ENCODE data around the gene MOK. TPM values are rescaled to one million over a fixed set of nuclear protein-coding genes. Genes with fewer than 3 reads are reported as not detected.

The MOK gene
- total and polyA plus RNA-seq, 9 donors: 8.6 to 14.0 (median 9.9) TPM

DNA sequence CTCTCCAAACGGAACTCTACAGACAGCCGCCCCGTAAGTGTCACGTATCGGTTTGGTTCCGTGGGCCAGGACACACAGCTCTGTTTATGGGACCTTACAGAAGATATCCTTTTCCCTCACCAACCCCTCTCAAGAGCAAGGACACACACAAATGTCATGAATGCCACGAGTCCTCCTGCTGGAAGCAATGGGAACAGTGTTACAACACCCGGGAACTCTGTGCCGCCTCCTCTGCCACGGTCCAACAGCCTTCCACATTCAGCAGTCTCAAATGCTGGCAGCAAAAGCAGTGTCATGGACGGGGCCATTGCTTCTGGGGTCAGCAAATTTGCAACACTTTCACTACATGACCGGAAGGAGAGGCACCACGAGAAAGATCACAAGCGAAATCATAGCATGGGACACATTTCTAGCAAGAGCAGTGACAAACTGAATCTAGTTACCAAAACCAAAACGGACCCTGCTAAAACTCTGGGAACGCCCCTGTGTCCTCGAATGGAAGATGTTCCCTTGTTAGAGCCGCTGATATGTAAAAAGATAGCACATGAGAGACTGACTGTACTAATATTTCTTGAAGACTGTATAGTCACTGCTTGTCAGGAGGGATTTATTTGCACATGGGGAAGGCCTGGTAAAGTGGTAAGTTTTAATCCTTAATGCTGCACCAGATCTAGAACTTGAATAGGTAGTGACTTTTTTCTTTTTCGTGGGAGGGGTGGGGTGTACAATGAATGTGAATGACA, 95.6 kb downstream of the MOK start:
- no peaks in the 10 kb centered on the region for H3K27me3 ChIP-seq (ENCODE audit: control insufficient read depth, insufficient read depth, low read length)
- H3K9me3 ChIP-seq (replicated peaks; ENCODE audit: control insufficient read depth, low read depth, low read length): no peaks in the 10 kb centered on the region
- H3K4me3 ChIP-seq (ENCODE audit: low read length): no peak overlapping the region
- peaks cover 64% of the 10 kb centered on the region for H3K36me3 ChIP-seq (ENCODE audit: control insufficient read depth, insufficient read depth, low read length)
- WGBS (ENCODE audit: insufficient coverage): 71% methylated on average over 13 of the region's 19 CpGs
- no peak overlapping the region for H3K27ac ChIP-seq (ENCODE audit: low read length)
- no peaks in the 10 kb centered on the region for H3K4me1 ChIP-seq (ENCODE audit: control insufficient read depth, insufficient read depth, low read length)
- no peak for DNase-seq

DNA sequence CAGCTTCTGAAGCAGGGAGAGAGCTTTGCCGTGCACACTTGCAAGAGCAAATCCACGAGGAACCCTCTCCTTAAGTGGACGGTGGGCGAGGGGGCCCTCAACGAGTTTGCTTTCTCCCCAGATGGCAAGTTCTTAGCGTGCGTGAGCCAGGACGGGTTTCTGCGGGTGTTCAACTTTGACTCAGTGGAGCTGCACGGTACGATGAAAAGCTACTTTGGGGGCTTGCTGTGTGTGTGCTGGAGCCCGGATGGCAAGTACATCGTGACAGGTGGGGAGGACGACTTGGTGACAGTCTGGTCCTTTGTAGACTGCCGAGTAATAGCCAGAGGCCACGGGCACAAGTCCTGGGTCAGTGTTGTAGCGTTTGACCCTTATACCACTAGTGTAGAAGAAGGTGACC, 96.2 kb downstream of the MOK start:
- Histone ChIP-seq H3K9me3 (replicated peaks; ENCODE audit: control insufficient read depth, low read depth, low read length) (no peaks in the 10 kb centered on the region), H3K4me1 (ENCODE audit: control insufficient read depth, insufficient read depth, low read length) (no peaks in the 10 kb centered on the region), H3K27ac (ENCODE audit: low read length) (no peak overlapping the region), H3K27me3 (ENCODE audit: control insufficient read depth, insufficient read depth, low read length) (no peaks in the 10 kb centered on the region), H3K36me3 (ENCODE audit: control insufficient read depth, insufficient read depth, low read length) (peaks cover 65% of the 10 kb centered on the region), H3K4me3 (ENCODE audit: low read length) (no peak overlapping the region)
- WGBS (ENCODE audit: insufficient coverage): 90% methylated on average over 13 of the region's 17 CpGs
- DNase-seq: no peak

DNA sequence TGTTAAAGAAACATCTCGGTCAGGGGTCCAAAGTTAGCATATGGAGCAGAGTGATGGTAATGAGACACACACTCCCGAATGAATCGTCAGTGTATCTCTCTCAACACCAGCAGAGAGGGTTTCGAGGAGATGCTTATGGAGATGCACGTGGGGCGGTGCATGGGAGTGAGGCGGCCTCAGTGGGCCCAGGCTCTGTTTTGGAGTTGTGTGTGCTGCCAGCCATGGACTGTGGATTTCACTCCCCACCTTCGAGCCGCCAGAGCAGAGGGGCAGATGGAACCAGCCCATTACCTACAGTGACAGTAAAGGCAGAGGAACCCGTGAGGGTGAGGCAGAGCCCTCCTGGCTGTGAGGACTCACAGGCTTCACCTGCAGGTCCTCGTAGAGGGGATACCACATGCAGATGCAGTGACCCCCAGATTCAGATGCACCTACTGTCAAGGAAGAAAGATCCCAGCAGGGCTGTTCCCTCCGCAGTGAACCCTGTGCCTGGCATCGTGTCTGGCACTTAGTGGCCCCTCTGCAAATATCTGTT, 97.1 kb downstream of the MOK start:
- H3K27ac ChIP-seq (ENCODE audit: low read length): no peak overlapping the region
- H3K27me3 ChIP-seq (ENCODE audit: control insufficient read depth, insufficient read depth, low read length): no peaks in the 10 kb centered on the region
- H3K4me3 ChIP-seq (ENCODE audit: low read length): no peak overlapping the region
- WGBS (ENCODE audit: insufficient coverage): 87% methylated on average over 9 of the region's 13 CpGs
- peaks cover 4% of the 10 kb centered on the region for H3K4me1 ChIP-seq (ENCODE audit: control insufficient read depth, insufficient read depth, low read length)
- peaks cover 60% of the 10 kb centered on the region for H3K36me3 ChIP-seq (ENCODE audit: control insufficient read depth, insufficient read depth, low read length)
- H3K9me3 ChIP-seq (replicated peaks; ENCODE audit: control insufficient read depth, low read depth, low read length): no peaks in the 10 kb centered on the region
- DNase-seq: no peak

DNA sequence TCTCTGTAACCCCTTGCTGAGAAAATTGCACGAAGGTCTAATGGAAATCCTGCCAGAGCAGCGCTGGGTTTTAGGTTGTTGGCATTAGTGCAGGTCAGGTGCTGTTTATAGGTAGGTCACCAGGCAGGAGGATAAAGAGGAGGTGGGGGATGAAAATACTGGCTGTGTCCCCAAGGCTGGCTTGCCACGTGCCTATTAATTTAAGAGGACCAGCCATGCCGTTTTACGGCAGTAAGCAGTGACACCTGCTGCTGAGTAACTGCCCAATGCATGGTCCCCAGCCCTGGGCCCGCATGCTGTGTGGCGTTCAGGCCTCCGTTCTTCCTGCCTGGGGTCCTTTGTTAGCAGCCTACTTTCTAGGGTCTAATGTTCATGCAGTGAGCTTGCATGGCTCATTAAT, 98.0 kb downstream of the MOK start:
- peaks cover 4% of the 10 kb centered on the region for H3K4me1 ChIP-seq (ENCODE audit: control insufficient read depth, insufficient read depth, low read length)
- peaks cover 61% of the 10 kb centered on the region for H3K36me3 ChIP-seq (ENCODE audit: control insufficient read depth, insufficient read depth, low read length)
- H3K9me3 ChIP-seq (replicated peaks; ENCODE audit: control insufficient read depth, low read depth, low read length): no peaks in the 10 kb centered on the region
- 66% methylated on average over 8 of the region's 8 CpGs for WGBS (ENCODE audit: insufficient coverage)
- H3K4me3 ChIP-seq (ENCODE audit: low read length): no peak overlapping the region
- no peaks in the 10 kb centered on the region for H3K27me3 ChIP-seq (ENCODE audit: control insufficient read depth, insufficient read depth, low read length)
- no peak overlapping the region for H3K27ac ChIP-seq (ENCODE audit: low read length)
- no peak for DNase-seq

DNA sequence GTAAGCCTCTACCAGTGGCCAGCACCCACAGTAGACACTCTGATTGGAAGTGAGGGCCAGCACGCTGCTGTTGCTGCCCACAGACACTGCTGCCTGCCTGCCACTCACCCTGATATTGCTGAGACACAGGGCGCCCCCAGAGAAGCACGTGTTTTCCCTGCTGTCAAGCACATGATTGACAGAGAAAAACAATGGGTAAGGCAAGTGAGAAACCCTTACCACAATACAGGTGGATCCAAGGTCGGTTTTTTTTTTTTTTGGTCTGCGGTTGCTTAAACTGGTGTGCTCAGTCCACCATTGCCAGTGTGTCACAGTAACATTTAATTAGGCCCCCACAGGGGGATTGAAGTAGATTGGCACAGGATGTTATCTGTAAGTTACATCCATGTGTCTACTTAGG, 99.4 kb downstream of the MOK start:
- H3K36me3 ChIP-seq (ENCODE audit: control insufficient read depth, insufficient read depth, low read length): peaks cover 61% of the 10 kb centered on the region
- DNase-seq: no peak
- peaks cover 4% of the 10 kb centered on the region for H3K4me1 ChIP-seq (ENCODE audit: control insufficient read depth, insufficient read depth, low read length)
- no peak overlapping the region for H3K4me3 ChIP-seq (ENCODE audit: low read length)
- H3K27me3 ChIP-seq (ENCODE audit: control insufficient read depth, insufficient read depth, low read length): no peaks in the 10 kb centered on the region
- 87% methylated on average over 3 of the region's 5 CpGs for WGBS (ENCODE audit: insufficient coverage)
- H3K9me3 ChIP-seq (replicated peaks; ENCODE audit: control insufficient read depth, low read depth, low read length): no peaks in the 10 kb centered on the region
- H3K27ac ChIP-seq (ENCODE audit: low read length): no peak overlapping the region

DNA sequence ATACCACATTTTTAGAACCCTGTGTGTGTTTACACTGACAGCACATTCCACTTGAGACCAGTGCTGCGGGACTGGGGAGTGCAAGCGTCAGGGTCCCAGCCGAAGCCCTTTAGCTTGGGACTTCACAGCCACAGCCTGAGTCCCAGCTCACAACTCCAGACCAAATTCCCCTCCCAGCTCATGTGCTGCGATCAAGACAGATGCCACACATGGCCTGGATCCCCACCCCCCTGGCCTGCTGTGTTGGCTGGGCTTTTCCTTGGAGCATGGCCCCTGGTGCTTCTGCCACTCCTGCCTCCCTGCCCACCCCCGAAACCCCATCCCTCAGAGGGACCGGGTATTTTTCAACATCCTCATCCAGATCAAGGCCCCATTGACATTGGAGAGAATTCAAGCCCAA, 101.6 kb downstream of the MOK start:
- no peak for DNase-seq
- H3K27ac ChIP-seq (ENCODE audit: low read length): no peak overlapping the region

DNA sequence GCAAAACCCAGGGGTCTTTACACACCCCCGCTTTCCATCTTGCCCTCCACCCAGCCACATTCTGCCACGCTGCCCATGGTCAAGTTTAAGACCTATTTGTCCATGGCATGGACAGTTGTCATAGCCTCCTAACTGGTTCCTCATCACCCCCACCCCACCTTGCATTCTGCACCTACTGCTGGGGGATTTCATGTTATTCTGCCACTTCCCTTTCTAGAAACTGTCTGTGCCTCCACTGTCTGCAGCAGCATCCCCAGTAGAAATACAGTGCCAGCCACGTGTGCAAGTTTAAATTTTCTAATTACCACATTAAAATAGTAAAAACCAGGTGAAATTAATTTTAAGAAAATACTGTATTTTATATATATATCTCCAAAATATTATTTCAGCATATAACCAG, 102.0 kb downstream of the MOK start:
- WGBS (ENCODE audit: insufficient coverage): 100% methylated on average over 2 of the region's 3 CpGs
- Histone ChIP-seq H3K4me1 (ENCODE audit: control insufficient read depth, insufficient read depth, low read length) (peaks cover 4% of the 10 kb centered on the region), H3K9me3 (replicated peaks; ENCODE audit: control insufficient read depth, low read depth, low read length) (no peaks in the 10 kb centered on the region), H3K27me3 (ENCODE audit: control insufficient read depth, insufficient read depth, low read length) (no peaks in the 10 kb centered on the region), H3K36me3 (ENCODE audit: control insufficient read depth, insufficient read depth, low read length) (peaks cover 60% of the 10 kb centered on the region), H3K4me3 (ENCODE audit: low read length) (no peak overlapping the region), H3K27ac (ENCODE audit: low read length) (no peak overlapping the region)
- DNase-seq: no peak

More for the DNA sequence above, 101.6 kb downstream of the MOK start:
- H3K36me3 ChIP-seq (ENCODE audit: control insufficient read depth, insufficient read depth, low read length): peaks cover 62% of the 10 kb centered on the region
- no peak overlapping the region for H3K4me3 ChIP-seq (ENCODE audit: low read length)
- WGBS (ENCODE audit: insufficient coverage): 68% methylated on average over 6 of the region's 6 CpGs
- H3K9me3 ChIP-seq (replicated peaks; ENCODE audit: control insufficient read depth, low read depth, low read length): no peaks in the 10 kb centered on the region
- H3K27me3 ChIP-seq (ENCODE audit: control insufficient read depth, insufficient read depth, low read length): no peaks in the 10 kb centered on the region
- peaks cover 4% of the 10 kb centered on the region for H3K4me1 ChIP-seq (ENCODE audit: control insufficient read depth, insufficient read depth, low read length)

DNA sequence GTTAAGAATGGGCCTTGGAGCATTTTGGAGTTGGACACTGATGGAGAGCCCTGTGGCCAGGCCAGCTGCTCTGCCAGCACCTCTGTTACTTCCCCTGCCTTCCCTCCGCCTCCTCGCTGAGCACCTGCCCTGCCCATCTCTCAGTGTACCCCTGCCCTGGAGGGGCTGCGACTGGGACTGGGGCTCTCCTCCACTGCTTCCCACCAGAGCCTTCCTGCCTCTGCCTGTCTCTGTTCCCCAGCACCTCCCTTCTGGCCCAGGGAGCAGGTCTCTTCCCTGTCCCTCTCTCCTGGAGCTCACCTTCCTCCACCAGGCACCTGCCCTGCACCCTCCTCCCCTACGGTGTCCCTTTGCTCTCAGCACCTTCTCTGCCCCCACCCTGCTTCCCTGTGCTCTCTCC, 103.2 kb downstream of the MOK start:
- H3K27ac ChIP-seq (ENCODE audit: low read length): no peak overlapping the region
- DNase-seq: no peak
- H3K27me3 ChIP-seq (ENCODE audit: control insufficient read depth, insufficient read depth, low read length): no peaks in the 10 kb centered on the region
- 77% methylated on average over 4 of the region's 4 CpGs for WGBS (ENCODE audit: insufficient coverage)
- no peak overlapping the region for H3K4me3 ChIP-seq (ENCODE audit: low read length)
- peaks cover 4% of the 10 kb centered on the region for H3K4me1 ChIP-seq (ENCODE audit: control insufficient read depth, insufficient read depth, low read length)
- H3K9me3 ChIP-seq (replicated peaks; ENCODE audit: control insufficient read depth, low read depth, low read length): no peaks in the 10 kb centered on the region
- peaks cover 61% of the 10 kb centered on the region for H3K36me3 ChIP-seq (ENCODE audit: control insufficient read depth, insufficient read depth, low read length)

DNA sequence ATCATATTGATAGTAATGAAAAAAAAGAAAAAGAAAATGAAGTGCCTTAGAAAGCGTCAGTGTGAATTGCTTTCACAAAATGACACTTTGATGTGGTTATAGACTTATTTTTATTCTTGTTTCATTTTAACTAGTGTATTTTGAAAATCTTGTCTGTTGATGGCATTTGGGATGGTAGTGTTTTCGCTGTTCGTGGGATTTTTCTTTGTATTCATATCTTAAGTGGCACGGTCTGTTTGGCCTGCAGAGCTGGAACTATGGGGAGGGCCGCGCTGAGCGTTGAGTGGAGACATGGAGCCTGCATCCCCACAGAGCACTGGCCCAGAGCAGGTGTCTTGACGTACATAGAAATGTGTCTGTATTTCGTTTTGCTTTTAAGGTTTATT, 103.6 kb downstream of the MOK start:
- peaks cover 64% of the 10 kb centered on the region for H3K36me3 ChIP-seq (ENCODE audit: control insufficient read depth, insufficient read depth, low read length)
- H3K27ac ChIP-seq (ENCODE audit: low read length): no peak overlapping the region
- no peaks in the 10 kb centered on the region for H3K9me3 ChIP-seq (replicated peaks; ENCODE audit: control insufficient read depth, low read depth, low read length)
- 100% methylated on average over 4 of the region's 9 CpGs for WGBS (ENCODE audit: insufficient coverage)
- DNase-seq: no peak
- H3K27me3 ChIP-seq (ENCODE audit: control insufficient read depth, insufficient read depth, low read length): no peaks in the 10 kb centered on the region
- peaks cover 4% of the 10 kb centered on the region for H3K4me1 ChIP-seq (ENCODE audit: control insufficient read depth, insufficient read depth, low read length)
- no peak overlapping the region for H3K4me3 ChIP-seq (ENCODE audit: low read length)

DNA sequence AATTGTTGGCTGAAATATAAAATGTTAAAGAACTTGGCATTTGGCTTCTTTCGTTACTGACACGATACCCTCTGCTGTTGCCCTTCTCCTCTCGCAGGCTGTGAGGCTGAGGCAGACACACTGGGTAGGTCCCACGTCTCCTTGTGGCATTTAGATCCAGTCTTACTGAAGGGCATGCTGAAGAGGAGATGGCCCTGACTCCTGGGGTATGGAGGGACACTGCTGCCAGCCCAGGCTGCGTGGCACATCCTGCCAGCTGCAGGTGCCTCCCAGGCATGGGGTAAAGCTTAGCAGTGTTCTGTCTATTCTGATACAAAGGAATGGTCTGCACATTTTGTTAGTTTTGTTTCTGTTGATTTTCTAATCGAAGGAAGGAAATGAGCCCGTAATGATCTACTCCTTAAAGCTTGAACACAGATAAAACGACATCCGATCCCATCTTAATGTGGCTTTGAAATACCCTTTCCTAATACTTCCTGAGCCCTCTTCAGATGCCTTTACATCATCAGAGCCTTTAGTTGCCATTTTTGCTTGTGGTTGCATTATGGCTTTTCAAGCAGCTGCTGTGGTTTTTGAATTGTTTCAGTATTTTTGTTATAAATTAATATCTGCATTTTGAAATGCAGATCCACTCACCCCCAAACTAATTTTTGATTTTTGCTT, 104.1 kb downstream of the MOK start:
- no peak overlapping the region for H3K4me3 ChIP-seq (ENCODE audit: low read length)
- H3K27ac ChIP-seq (ENCODE audit: low read length): no peak overlapping the region
- no peak for DNase-seq
- 87% methylated on average over 4 of the region's 9 CpGs for WGBS (ENCODE audit: insufficient coverage)
- no peaks in the 10 kb centered on the region for H3K27me3 ChIP-seq (ENCODE audit: control insufficient read depth, insufficient read depth, low read length)
- H3K36me3 ChIP-seq (ENCODE audit: control insufficient read depth, insufficient read depth, low read length): peaks cover 63% of the 10 kb centered on the region
- H3K4me1 ChIP-seq (ENCODE audit: control insufficient read depth, insufficient read depth, low read length): peaks cover 4% of the 10 kb centered on the region
- H3K9me3 ChIP-seq (replicated peaks; ENCODE audit: control insufficient read depth, low read depth, low read length): no peaks in the 10 kb centered on the region

All from muscle of leg (tissue), 11 donors.